ENCODE results near the gene GAL3ST2.
A peak's percentile ranks its signal among the peaks of the same experiment; 100 is the strongest.
"Not testable (repeated sequence)": the region's sequence is repeated elsewhere in the genome, so short reads cannot be mapped to it uniquely, and the experiment has no call there.

GAL3ST2 gene

GRCh38 chr2:241738040-241738686, 38.5 kb upstream of the GAL3ST2 start:
- H3K27me3 ChIP-seq (replicated peaks; ENCODE audit: control insufficient read depth, insufficient read depth, low read length) = no peaks in the 10 kb centered on the region
- no peaks in the 10 kb centered on the region for H3K9me3 ChIP-seq (ENCODE audit: control insufficient read depth, low read length)
- peaks cover 11% of the 10 kb centered on the region for H3K4me1 ChIP-seq (ENCODE audit: control insufficient read depth, insufficient read depth, low read length)
- no peak overlapping the region for H3K4me3 ChIP-seq (ENCODE audit: low read length)
- no peak overlapping the region for H3K9ac ChIP-seq (ENCODE audit: low read length)
- H3K36me3 ChIP-seq (ENCODE audit: control insufficient read depth, insufficient read depth, low read length, severe bottlenecking) = no peaks in the 10 kb centered on the region
- no peak for DNase-seq (ENCODE audit: low read depth)

GRCh38 chr2:241739177-241739576, 37.4 kb upstream of the GAL3ST2 start:
- H3K9ac ChIP-seq (ENCODE audit: low read length) = no peak overlapping the region

GRCh38 chr2:241739651-241740050, 37.0 kb upstream of the GAL3ST2 start:
- no peaks in the 10 kb centered on the region for H3K27me3 ChIP-seq (replicated peaks; ENCODE audit: control insufficient read depth, insufficient read depth, low read length)
- peaks cover 12% of the 10 kb centered on the region for H3K4me1 ChIP-seq (ENCODE audit: control insufficient read depth, insufficient read depth, low read length)
- peak; percentile 14 for DNase-seq (ENCODE audit: low read depth)
- no peak overlapping the region for H3K4me3 ChIP-seq (ENCODE audit: low read length)
- no peaks in the 10 kb centered on the region for H3K9me3 ChIP-seq (ENCODE audit: control insufficient read depth, low read length)
- peaks cover 11% of the 10 kb centered on the region for H3K36me3 ChIP-seq (ENCODE audit: control insufficient read depth, insufficient read depth, low read length, severe bottlenecking)
- no peak overlapping the region for H3K9ac ChIP-seq (ENCODE audit: low read length)

More at GRCh38 chr2:241739177-241739576, 37.4 kb upstream of the GAL3ST2 start:
- DNase-seq (ENCODE audit: low read depth) = no peak
- H3K9me3 ChIP-seq (ENCODE audit: control insufficient read depth, low read length) = no peaks in the 10 kb centered on the region
- H3K36me3 ChIP-seq (ENCODE audit: control insufficient read depth, insufficient read depth, low read length, severe bottlenecking) = peaks cover 7% of the 10 kb centered on the region
- H3K4me1 ChIP-seq (ENCODE audit: control insufficient read depth, insufficient read depth, low read length) = peaks cover 11% of the 10 kb centered on the region
- no peak overlapping the region for H3K4me3 ChIP-seq (ENCODE audit: low read length)
- no peaks in the 10 kb centered on the region for H3K27me3 ChIP-seq (replicated peaks; ENCODE audit: control insufficient read depth, insufficient read depth, low read length)

GRCh38 chr2:241741016-241741415, 35.6 kb upstream of the GAL3ST2 start:
- no peaks in the 10 kb centered on the region for H3K9me3 ChIP-seq (ENCODE audit: control insufficient read depth, low read length)
- DNase-seq (ENCODE audit: low read depth) = no peak

GRCh38 chr2:241742320-241742939, 34.2 kb upstream of the GAL3ST2 start:
- DNase-seq (ENCODE audit: low read depth) = no peak
- no peaks in the 10 kb centered on the region for H3K9me3 ChIP-seq (ENCODE audit: control insufficient read depth, low read length)

More at GRCh38 chr2:241741016-241741415, 35.6 kb upstream of the GAL3ST2 start:
- no peaks in the 10 kb centered on the region for H3K27me3 ChIP-seq (replicated peaks; ENCODE audit: control insufficient read depth, insufficient read depth, low read length)
- H3K36me3 ChIP-seq (ENCODE audit: control insufficient read depth, insufficient read depth, low read length, severe bottlenecking) = peaks cover 24% of the 10 kb centered on the region
- H3K4me3 ChIP-seq (ENCODE audit: low read length) = no peak overlapping the region
- H3K4me1 ChIP-seq (ENCODE audit: control insufficient read depth, insufficient read depth, low read length) = peaks cover 9% of the 10 kb centered on the region
- H3K9ac ChIP-seq (ENCODE audit: low read length) = no peak overlapping the region

GRCh38 chr2:241743008-241743407, 33.6 kb upstream of the GAL3ST2 start:
- DNase-seq (ENCODE audit: low read depth) = not testable (repeated sequence)

More at GRCh38 chr2:241742320-241742939, 34.2 kb upstream of the GAL3ST2 start:
- Histone ChIP-seq H3K36me3 (ENCODE audit: control insufficient read depth, insufficient read depth, low read length, severe bottlenecking) (peaks cover 31% of the 10 kb centered on the region), H3K4me3 (ENCODE audit: low read length) (no peak overlapping the region), H3K9ac (ENCODE audit: low read length) (no peak overlapping the region), H3K4me1 (ENCODE audit: control insufficient read depth, insufficient read depth, low read length) (peaks cover 8% of the 10 kb centered on the region), H3K27me3 (replicated peaks; ENCODE audit: control insufficient read depth, insufficient read depth, low read length) (no peaks in the 10 kb centered on the region)

GRCh38 chr2:241743620-241744019, 33.0 kb upstream of the GAL3ST2 start:
- Histone ChIP-seq H3K9ac (ENCODE audit: low read length) (no peak overlapping the region), H3K4me1 (ENCODE audit: control insufficient read depth, insufficient read depth, low read length) (peaks cover 3% of the 10 kb centered on the region), H3K4me3 (ENCODE audit: low read length) (no peak overlapping the region), H3K36me3 (ENCODE audit: control insufficient read depth, insufficient read depth, low read length, severe bottlenecking) (peaks cover 31% of the 10 kb centered on the region), H3K9me3 (ENCODE audit: control insufficient read depth, low read length) (no peaks in the 10 kb centered on the region), H3K27me3 (replicated peaks; ENCODE audit: control insufficient read depth, insufficient read depth, low read length) (no peaks in the 10 kb centered on the region)
- no peak for DNase-seq (ENCODE audit: low read depth)

More at GRCh38 chr2:241743008-241743407, 33.6 kb upstream of the GAL3ST2 start:
- H3K36me3 ChIP-seq (ENCODE audit: control insufficient read depth, insufficient read depth, low read length, severe bottlenecking) = peaks cover 31% of the 10 kb centered on the region
- not testable (repeated sequence) for H3K9ac ChIP-seq (ENCODE audit: low read length); H3K4me1 ChIP-seq (ENCODE audit: control insufficient read depth, insufficient read depth, low read length); H3K4me3 ChIP-seq (ENCODE audit: low read length); H3K27me3 ChIP-seq (replicated peaks; ENCODE audit: control insufficient read depth, insufficient read depth, low read length); H3K9me3 ChIP-seq (ENCODE audit: control insufficient read depth, low read length)

- DNase-seq (ENCODE audit: low read depth) = no peak
- Histone ChIP-seq H3K9me3 (ENCODE audit: control insufficient read depth, low read length) (no peaks in the 10 kb centered on the region), H3K4me3 (ENCODE audit: low read length) (no peak overlapping the region), H3K36me3 (ENCODE audit: control insufficient read depth, insufficient read depth, low read length, severe bottlenecking) (peaks cover 37% of the 10 kb centered on the region), H3K4me1 (ENCODE audit: control insufficient read depth, insufficient read depth, low read length) (peaks cover 3% of the 10 kb centered on the region), H3K27me3 (replicated peaks; ENCODE audit: control insufficient read depth, insufficient read depth, low read length) (no peaks in the 10 kb centered on the region), H3K9ac (ENCODE audit: low read length) (no peak overlapping the region)
Measured at GRCh38 chr2:241744028-241744754, 32.4 kb upstream of the GAL3ST2 start.

GRCh38 chr2:241745276-241745675, 31.3 kb upstream of the GAL3ST2 start:
- H3K4me3 ChIP-seq (ENCODE audit: low read length) = no peak overlapping the region
- H3K9ac ChIP-seq (ENCODE audit: low read length) = no peak overlapping the region
- H3K36me3 ChIP-seq (ENCODE audit: control insufficient read depth, insufficient read depth, low read length, severe bottlenecking) = peaks cover 46% of the 10 kb centered on the region
- H3K27me3 ChIP-seq (replicated peaks; ENCODE audit: control insufficient read depth, insufficient read depth, low read length) = no peaks in the 10 kb centered on the region
- no peaks in the 10 kb centered on the region for H3K9me3 ChIP-seq (ENCODE audit: control insufficient read depth, low read length)
- peaks cover 3% of the 10 kb centered on the region for H3K4me1 ChIP-seq (ENCODE audit: control insufficient read depth, insufficient read depth, low read length)
- no peak for DNase-seq (ENCODE audit: low read depth)

GRCh38 chr2:241746084-241746483, 30.5 kb upstream of the GAL3ST2 start:
- peaks cover 3% of the 10 kb centered on the region for H3K4me1 ChIP-seq (ENCODE audit: control insufficient read depth, insufficient read depth, low read length)
- H3K9ac ChIP-seq (ENCODE audit: low read length) = no peak overlapping the region
- H3K9me3 ChIP-seq (ENCODE audit: control insufficient read depth, low read length) = no peaks in the 10 kb centered on the region
- no peaks in the 10 kb centered on the region for H3K27me3 ChIP-seq (replicated peaks; ENCODE audit: control insufficient read depth, insufficient read depth, low read length)
- H3K36me3 ChIP-seq (ENCODE audit: control insufficient read depth, insufficient read depth, low read length, severe bottlenecking) = peaks cover 48% of the 10 kb centered on the region
- no peak overlapping the region for H3K4me3 ChIP-seq (ENCODE audit: low read length)
- DNase-seq (ENCODE audit: low read depth) = no peak

GRCh38 chr2:241748468-241749256, 28.0 kb upstream of the GAL3ST2 start:
- no peak overlapping the region for H3K9ac ChIP-seq (ENCODE audit: low read length)
- H3K27me3 ChIP-seq (replicated peaks; ENCODE audit: control insufficient read depth, insufficient read depth, low read length) = no peaks in the 10 kb centered on the region
- H3K9me3 ChIP-seq (ENCODE audit: control insufficient read depth, low read length) = no peaks in the 10 kb centered on the region
- H3K4me3 ChIP-seq (ENCODE audit: low read length) = no peak overlapping the region
- no peak for DNase-seq (ENCODE audit: low read depth)
- peaks cover 3% of the 10 kb centered on the region for H3K4me1 ChIP-seq (ENCODE audit: control insufficient read depth, insufficient read depth, low read length)
- H3K36me3 ChIP-seq (ENCODE audit: control insufficient read depth, insufficient read depth, low read length, severe bottlenecking) = peaks cover 66% of the 10 kb centered on the region

Data from adipocyte (in vitro differentiated cells).